K562 (cell line): ENCODE measurements around the gene AIRE. TPM values are rescaled to one million over a fixed set of nuclear protein-coding genes. Genes with fewer than 3 reads are reported as not detected.
A peak's percentile ranks its signal among the peaks of the same experiment; 100 is the strongest.
"Not testable (repeated sequence)": the region's sequence is repeated elsewhere in the genome, so short reads cannot be mapped to it uniquely, and the experiment has no call there.

Source experiments
- ATAC-seq: fragments of 200-7000 bp; cut with Tn5 transposase; 3 replicates; pipeline ENCODE4 v1.9.1; 2020; ENCODE audit warnings: moderate library complexity
- BruUV-seq: library from RNA; stranded (reverse); fragments of 400-500 nt; replicated peaks from 2 replicates; lab custom pipeline; 2021; lab: Mats Ljungman, UMichigan
- CTCF ChIA-PET: fragments of 300-600 bp; formaldehyde crosslinking; extraction: SDS; loops from one replicate; lab custom pipeline; 2021; ENCODE audit warnings: low intra/inter-chr PET ratio; lab: Yijun Ruan, JAX
- POLR2A ChIA-PET: fragments of 300-600, 350-650 bp; sonication (Branson Sonifier 250); formaldehyde crosslinking; extraction: SDS; loops from one replicate; lab custom pipeline; 2021; ENCODE audit warnings: antibody characterized with exemption, inconsistent platforms; lab: Yijun Ruan, JAX
- DNase-seq, 4 experiments: peaks; one replicate each; pipeline versions ENCODE4 v3.0.0 to v3.0.0-alpha.2; 2011 to 2018; ENCODE audit warnings: low spot score in 3 of 4, mixed read lengths in 3 of 4; ENCODE audit errors: extremely low read depth in 1 of 4
- FAIRE-seq: peaks from 2 replicates; lab custom pipeline; 2011; peaks lifted over from hg19 to GRCh38; lab: Jason Lieb, UNC
- H2AFZ ChIP-seq: 2 replicates; pipeline ENCODE4 v1.6.0; 2011; ENCODE audit warnings: low read depth, low read length, control low read depth, inconsistent platforms
- H3K27ac ChIP-seq: fragments of 200-600 bp; 3 replicates; pipeline ENCODE4 v1.8.0; 2011; ENCODE audit warnings: low read depth, mild to moderate bottlenecking, control low read depth, inconsistent platforms, low read length, moderate library complexity, mixed read lengths; ENCODE audit errors: extremely low read depth
- H3K27me3 ChIP-seq, 2 experiments: fragments of 300-600 bp in 1 of 2; 2 replicates in 1 of 2; 3 replicates in 1 of 2; pipeline versions ENCODE4 v1.6.0 to v1.8.0; 2011; ENCODE audit warnings: inconsistent platforms in 2 of 2, low read length in 2 of 2, mild to moderate bottlenecking in 1 of 2, mixed read lengths in 1 of 2, moderate library complexity in 1 of 2; ENCODE audit not compliant: control insufficient read depth in 2 of 2, insufficient read depth in 2 of 2
- H3K36me3 ChIP-seq: fragments of 300-600 bp; 3 replicates; pipeline ENCODE4 v1.8.0; 2011; ENCODE audit warnings: mild to moderate bottlenecking, low read length, inconsistent platforms; ENCODE audit not compliant: control insufficient read depth, insufficient read depth
- H3K4me1 ChIP-seq, 2 experiments: fragments of 200-600 bp in 1 of 2; replicated peaks in 1 of 2; 2 replicates in 1 of 2; 3 replicates in 1 of 2; pipeline versions ENCODE4 v1.5.1 to v1.8.0; 2011; ENCODE audit warnings: inconsistent platforms in 2 of 2, low read length in 2 of 2, mild to moderate bottlenecking in 1 of 2, mixed read lengths in 1 of 2, moderate library complexity in 1 of 2; ENCODE audit not compliant: control insufficient read depth in 2 of 2, insufficient read depth in 2 of 2
- H3K4me2 ChIP-seq: 2 replicates; pipeline ENCODE4 v1.6.1; 2011; ENCODE audit warnings: low read length, control low read depth, inconsistent platforms, mixed read lengths; ENCODE audit not compliant: insufficient read depth
- H3K4me3 ChIP-seq: fragments of 200-600 bp; sonication (generic), shearing (Covaris generic); 2 replicates; pipeline ENCODE4 v1.5.1; 2016; ENCODE audit warnings: control low read depth, inconsistent platforms
- H3K79me2 ChIP-seq: fragments of 200-600 bp; 3 replicates; pipeline ENCODE4 v1.8.0; 2011; ENCODE audit warnings: low read length, inconsistent platforms; ENCODE audit not compliant: control insufficient read depth, insufficient read depth
- H3K9ac ChIP-seq, 2 experiments: 2 replicates each; pipeline versions ENCODE4 v1.6.0 to v1.6.1; 2011; ENCODE audit warnings: low read depth in 2 of 2, low read length in 2 of 2, control low read depth in 1 of 2, inconsistent platforms in 1 of 2, mild to moderate bottlenecking in 1 of 2, mixed read lengths in 1 of 2; ENCODE audit not compliant: insufficient read depth in 1 of 2
- H3K9me1 ChIP-seq: one replicate; pipeline ENCODE4 v1.6.0; 2011; ENCODE audit warnings: inconsistent platforms, mild to moderate bottlenecking, low read length, moderate library complexity; ENCODE audit not compliant: control insufficient read depth, insufficient read depth
- H3K9me3 ChIP-seq: replicated peaks from 2 replicates; pipeline ENCODE4 v1.5.1; 2011; ENCODE audit warnings: low read depth, low read length, inconsistent platforms; ENCODE audit not compliant: control insufficient read depth, insufficient read depth
- H4K20me1 ChIP-seq: replicated peaks from 2 replicates; pipeline ENCODE4 v1.6.1; 2011; ENCODE audit warnings: low read length, inconsistent platforms, mixed read lengths; ENCODE audit not compliant: control insufficient read depth, insufficient read depth
- RAD21 ChIP-seq, 2 experiments: fragments of 250-450 bp in 1 of 2; fragments of 450-650 bp in 1 of 2; sonication (Bioruptor Pico) in 1 of 2; formaldehyde crosslinking in 1 of 2; IDR thresholded peaks in 1 of 2; conservative IDR thresholded peaks in 1 of 2; 2 replicates each; pipeline versions ENCODE4 v1.4.0 to v1.8.0; 2020 to 2022; ENCODE audit warnings: mild to moderate bottlenecking in 2 of 2, moderate library complexity in 1 of 2
- RBFOX2 ChIP-seq: fragments of 200-400 bp; formaldehyde crosslinking; IDR thresholded peaks from 2 replicates; pipeline ENCODE4 v1.6.1; 2017; ENCODE audit warnings: low read depth, mild to moderate bottlenecking, low read length, moderate library complexity
- TEAD4 ChIP-seq, 2 experiments: sonication (generic) in 1 of 2; formaldehyde crosslinking in 1 of 2; IDR thresholded peaks; 2 replicates each; pipeline versions ENCODE4 v1.6.1 to v1.8.0; 2012 to 2022; ENCODE audit warnings: borderline replicate concordance in 1 of 2, inconsistent platforms in 1 of 2, low read length in 1 of 2, mild to moderate bottlenecking in 1 of 2, missing genetic modification reagents in 1 of 2
- ZNF121 ChIP-seq: sonication (generic); formaldehyde crosslinking; conservative IDR thresholded peaks from 2 replicates; pipeline ENCODE4 v1.8.0; 2022; ENCODE audit warnings: missing genetic modification reagents
- WGBS: fragments of 100-300 bp; shearing (Covaris generic); methylation state at CpG from one replicate; pipeline ENCODE4 v1.1.6; 2016; ENCODE audit warnings: low coverage, mixed read lengths; ENCODE audit not compliant: insufficient coverage; ENCODE audit errors: missing lambda C conversion rate; 5-methylcytosine and 5-hydroxymethylcytosine counted together
- in situ Hi-C: fragments of 300-500 bp; cut with MboI; formaldehyde crosslinking; loops from 4 replicates; pipeline ENCODE4 v1.15.0; 2018; ENCODE audit warnings: inconsistent platforms, mixed read lengths
- intact Hi-C: fragments of 100-400 bp; cut with micrococcal nuclease; formaldehyde crosslinking; loops from 2 replicates; pipeline ENCODE4 v1.14.2; 2022
- polyA plus RNA-seq, 8 experiments: library from polyadenylated mRNA; depleted of rRNA in 4 of 8; stranded (reverse) in 5 of 8; unstranded in 3 of 8; fragments of >200 nt; fragmentation: Nextera tagmentation in 2 of 8; fragmentation: Illumina TruSeq in 1 of 8; extraction: Ambion mirVana in 2 of 8; extraction: Trizol in 1 of 8; gene quantifications; 2 replicates each; pipeline versions ENCODE4 v1.2.1 to v1.2.3, GENCODE V29; 2011 to 2014; ENCODE audit warnings: inconsistent platforms in 1 of 8, missing spikeins in 1 of 8
- total RNA-seq, 7 experiments: library from RNA; depleted of rRNA in 6 of 7; stranded (reverse); fragments of >200 nt in 6 of 7; fragmentation: Illumina TruSeq in 2 of 7; extraction: Trizol in 2 of 7; gene quantifications; 2 replicates each; pipeline versions ENCODE4 v1.2.1 to v1.2.3, GENCODE V29; 2011 to 2021; ENCODE audit warnings: low replicate concordance in 1 of 7
- TF ChIP-seq, protein P1 (sequence below), 3 experiments: IDR thresholded peaks in 2 of 3; conservative IDR thresholded peaks in 1 of 3; 2 replicates each; pipeline ENCODE4 v1.5.1; 2011 to 2012; ENCODE audit warnings: low read length in 3 of 3, mild to moderate bottlenecking in 3 of 3, control low read depth in 2 of 3, improper control_type of control experiment in 1 of 3, inconsistent platforms in 1 of 3, low read depth in 1 of 3, mixed read lengths in 1 of 3, moderate library complexity in 1 of 3; ENCODE audit not compliant: insufficient read depth in 2 of 3

The AIRE gene
- total and polyA plus RNA-seq, 9 of the 15 experiments (the other 6 are each of a cell fraction or from before 2014, with no cell fraction given) = 0.01 TPM; not detected in 8

DNA sequence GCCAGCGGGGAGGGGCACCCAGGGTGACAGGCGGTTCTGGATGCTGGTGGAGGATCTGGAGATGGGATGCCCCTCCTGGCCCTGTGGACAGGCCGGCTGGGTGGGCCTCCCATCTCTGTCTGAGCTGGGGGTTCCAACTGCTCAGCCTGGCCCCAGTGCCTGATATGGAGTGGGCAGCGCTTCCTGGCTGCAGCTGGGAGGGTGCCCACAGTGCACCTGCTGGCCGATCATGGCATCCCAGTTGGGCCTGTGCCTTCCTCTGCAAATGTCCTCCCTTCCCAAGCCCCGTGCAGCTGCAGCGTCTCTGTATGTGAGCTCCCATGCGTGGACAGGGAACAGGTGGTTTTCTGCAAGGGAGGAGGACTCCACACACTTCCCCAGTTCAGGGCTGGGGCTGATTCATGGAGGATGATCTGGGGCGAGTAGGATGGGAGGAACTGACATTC lies 16.3 kb downstream of the AIRE start:
- H3K4me3 ChIP-seq = no peak overlapping the region
- in situ Hi-C loops = no loop called here
- H3K4me1 ChIP-seq = peaks cover 13 to 78% of the 10 kb centered on the region in 2 experiments

GRCh38 chr21:44302573-44303401 lies 17.1 kb downstream of the AIRE start:
- TF ChIP-seq, protein P1, sequence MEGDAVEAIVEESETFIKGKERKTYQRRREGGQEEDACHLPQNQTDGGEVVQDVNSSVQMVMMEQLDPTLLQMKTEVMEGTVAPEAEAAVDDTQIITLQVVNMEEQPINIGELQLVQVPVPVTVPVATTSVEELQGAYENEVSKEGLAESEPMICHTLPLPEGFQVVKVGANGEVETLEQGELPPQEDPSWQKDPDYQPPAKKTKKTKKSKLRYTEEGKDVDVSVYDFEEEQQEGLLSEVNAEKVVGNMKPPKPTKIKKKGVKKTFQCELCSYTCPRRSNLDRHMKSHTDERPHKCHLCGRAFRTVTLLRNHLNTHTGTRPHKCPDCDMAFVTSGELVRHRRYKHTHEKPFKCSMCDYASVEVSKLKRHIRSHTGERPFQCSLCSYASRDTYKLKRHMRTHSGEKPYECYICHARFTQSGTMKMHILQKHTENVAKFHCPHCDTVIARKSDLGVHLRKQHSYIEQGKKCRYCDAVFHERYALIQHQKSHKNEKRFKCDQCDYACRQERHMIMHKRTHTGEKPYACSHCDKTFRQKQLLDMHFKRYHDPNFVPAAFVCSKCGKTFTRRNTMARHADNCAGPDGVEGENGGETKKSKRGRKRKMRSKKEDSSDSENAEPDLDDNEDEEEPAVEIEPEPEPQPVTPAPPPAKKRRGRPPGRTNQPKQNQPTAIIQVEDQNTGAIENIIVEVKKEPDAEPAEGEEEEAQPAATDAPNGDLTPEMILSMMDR (IDR thresholded peaks at IDR 0.05 in 2 of 3, conservative IDR thresholded peaks at IDR 0.05 in 1 of 3; ENCODE audit: insufficient read depth in 2 of 3, low read depth in 1 of 3, low read length in 3 of 3) = peak; percentile 43 to 58 (median 51)
- TF ChIP-seq RAD21 (CRISPR knock-in tag; conservative IDR thresholded peaks at IDR 0.05 in 1 of 2, IDR thresholded peaks at IDR 0.05 in 1 of 2) (peak in 1 of 2 experiments; percentile 35; a peak in 2 of 4 replicates), ZNF121 (peak; percentile 76)
- peaks cover 51% of the 10 kb centered on the region for H3K79me2 ChIP-seq
- H3K27ac ChIP-seq, BruUV-seq, in situ Hi-C loops, H3K27me3 ChIP-seq, intact Hi-C loops, H3K9me3 ChIP-seq, H3K4me3 ChIP-seq, H2AFZ ChIP-seq, H3K4me2 ChIP-seq, CTCF ChIA-PET: not testable (repeated sequence)
- peaks cover 39% of the 10 kb centered on the region for H4K20me1 ChIP-seq
- WGBS = 81% methylated on average over 20 of the region's 23 CpGs
- H3K36me3 ChIP-seq = peaks cover 26% of the 10 kb centered on the region; the same call in 2 of the 3 replicates
- H3K9ac ChIP-seq = peak overlapping the region in 1 of 2 experiments; percentile 71; a peak in 2 of 4 replicates
- peaks cover 13 to 78% of the 10 kb centered on the region in 2 experiments for H3K4me1 ChIP-seq
- peak; percentile 19; the same call in 1 of the 3 replicates for ATAC-seq
- H3K9me1 ChIP-seq = peaks cover 11% of the 10 kb centered on the region
- DNase-seq = peak in 1 of 4 experiments; percentile 49
- POLR2A ChIA-PET = interaction anchor here (1.8 kb wide), 1 partner anchor 13 kb away, joined by 8 read pairs; no protein-coding TSS in a partner anchor
- FAIRE-seq = peak; percentile 70

More for the DNA sequence above, 16.3 kb downstream of the AIRE start:
- H3K9ac ChIP-seq = peak overlapping the region in 1 of 2 experiments; percentile 71; a peak in 2 of 4 replicates
- peaks cover 18% of the 10 kb centered on the region; the same call in 2 of the 3 replicates for H3K36me3 ChIP-seq
- peaks cover 51% of the 10 kb centered on the region for H3K79me2 ChIP-seq
- FAIRE-seq (no peak), DNase-seq (no peak), ATAC-seq (no peak)
- H3K9me3 ChIP-seq = no peaks in the 10 kb centered on the region
- POLR2A ChIA-PET = no interaction called here
- no peaks in the 10 kb centered on the region for H3K27me3 ChIP-seq
- no peak overlapping the region for H3K27ac ChIP-seq
- WGBS = 86% methylated on average over 9 of the region's 9 CpGs
- intact Hi-C loops = no loop called here
- CTCF ChIA-PET = no interaction called here
- peaks cover 36% of the 10 kb centered on the region for H4K20me1 ChIP-seq
- TF ChIP-seq RBFOX2 (peak; percentile 35), TEAD4 (IDR thresholded peaks at IDR 0.05; ENCODE audit: low read length) (no peak), TEAD4 (CRISPR knock-in tag; IDR thresholded peaks at IDR 0.05; ENCODE audit: borderline replicate concordance) (no peak)
- H3K4me2 ChIP-seq = no peak overlapping the region; the same call in 1 of the 2 replicates
- peaks cover 11% of the 10 kb centered on the region for H3K9me1 ChIP-seq
- no peak overlapping the region for H2AFZ ChIP-seq
- no TSS peak for BruUV-seq
